Right lobe of liver (tissue), 6 donors: ENCODE measurements around the gene INS. TPM values are rescaled to one million over a fixed set of nuclear protein-coding genes. Genes with fewer than 3 reads are reported as not detected.

Experiments used
- ATAC-seq, 4 donors: fragments of 200-7000 bp; cut with Tn5 transposase; one replicate each; pipeline ENCODE4 v1.9.1; 2020; ENCODE audit warnings: mild to moderate bottlenecking in 4 of 4, moderate library complexity in 4 of 4
- DNase-seq, 3 donors: peaks; one replicate each; pipeline ENCODE4 v3.0.0-alpha.2; 2020
- H3K27ac ChIP-seq, 3 donors: fragments of 200-600 bp; one replicate each; pipeline ENCODE4 v1.8.0; 2022
- H3K27me3 ChIP-seq, 2 donors: fragments of 200-600 bp; one replicate each; pipeline ENCODE4 v1.8.0; 2022
- H3K36me3 ChIP-seq, 4 donors: fragments of 200-600 bp; sonication (generic) in 1 of 4; one replicate each; pipeline versions ENCODE4 v1.5.1 to v1.8.0; 2017 to 2022; ENCODE audit warnings: control low read depth in 1 of 4
- H3K4me1 ChIP-seq, 4 donors: fragments of 200-600 bp; sonication (generic) in 1 of 4; one replicate each; pipeline versions ENCODE4 v1.5.1 to v1.8.0; 2017 to 2022; ENCODE audit warnings: control low read depth in 1 of 4
- H3K4me3 ChIP-seq, 3 donors: fragments of 200-600 bp; one replicate each; pipeline ENCODE4 v1.8.0; 2022
- H3K9me3 ChIP-seq, 4 donors: fragments of 200-600 bp; sonication (generic) in 1 of 4; one replicate each; pipeline versions ENCODE4 v1.5.1 to v1.8.0; 2017 to 2022; ENCODE audit warnings: control low read depth in 1 of 4
- CTCF ChIP-seq, 4 donors: fragments of 200-600 bp in 3 of 4; fragments of 450-650 bp in 1 of 4; IDR thresholded peaks; one replicate each; pipeline versions ENCODE4 v1.5.1 to v1.8.0; 2016 to 2022; ENCODE audit warnings: antibody characterized with exemption in 4 of 4, mild to moderate bottlenecking in 2 of 4
- POLR2A ChIP-seq: fragments of 450-650 bp; IDR thresholded peaks from one replicate; pipeline ENCODE4 v1.6.1; 2017; ENCODE audit warnings: antibody characterized with exemption, mild to moderate bottlenecking
- WGBS: methylation state at CpG from one replicate; pipeline ENCODE4 v1.1.6; 2018; ENCODE audit warnings: low coverage, low lambda C conversion rate; ENCODE audit not compliant: insufficient coverage; ENCODE audit errors: missing lambda C conversion rate; 5-methylcytosine and 5-hydroxymethylcytosine counted together
- intact Hi-C, 2 donors: fragments of 100-400 bp; cut with DNase I; formaldehyde crosslinking; loops; one replicate each; pipeline versions ENCODE4 v1.11.2 to v1.14.1; 2022
- microRNA counts: library from miRNA; unstranded; fragments of <30 nt; microRNA quantifications from one replicate; lab custom pipeline; 2016
- microRNA-seq, 2 donors: library from miRNA; unstranded; fragments of <30 nt; microRNA quantifications; one replicate each; pipeline ENCODE4, GENCODE V29; 2019 to 2020
- small RNA-seq, 2 experiments: library from RNA; depleted of rRNA; stranded (forward); fragments of <200 nt; gene quantifications; one replicate each; pipeline ENCODE3, GENCODE V24; 2016
- total RNA-seq, 6 experiments: library from RNA; depleted of rRNA in 2 of 6; stranded (reverse); fragments of >200 nt in 2 of 6; fragmentation: NEBNext Ultra II Directional in 3 of 6; extraction: Animal tissue kit (Norgen Biotek cat#: 25700) in 3 of 6; gene quantifications; one replicate each; pipeline versions ENCODE4 v1.1.0 to v1.2.4, GENCODE V29; 2016 to 2023
- donor health status: DM: no; HTN: yes; CAD: no.
- donor health status: DM: no; HTN: no; CAD: no.
- donor health status: DM: no; HTN: no; CAD: no.
- donor health status: DM: no; HTN: yes; CAD: no.
- donor health status: DM: no; HTN: yes; CAD: no.

INS gene
- total RNA-seq, 6 experiments from 2014 or later = not detected

GRCh38 chr11:2110521-2110920 lies 50.5 kb downstream of the INS start:
- no peak overlapping the region for H3K27ac ChIP-seq
- intact Hi-C loops = no loop called here
- no peaks in the 10 kb centered on the region for H3K36me3 ChIP-seq
- H3K27me3 ChIP-seq = no peaks in the 10 kb centered on the region
- no peaks in the 10 kb centered on the region for H3K9me3 ChIP-seq
- DNase-seq = no peak
- TF ChIP-seq CTCF (IDR thresholded peaks at IDR 0.05) (no peak), POLR2A (no peak)
- 93% methylated on average over 7 of the region's 12 CpGs for WGBS
- H3K4me3 ChIP-seq = no peak overlapping the region
- H3K4me1 ChIP-seq = no peaks in the 10 kb centered on the region
- no peak for ATAC-seq

MicroRNAs within 50 kb of the gene (microRNA counts, 767-probe panel; counts per million panel counts)
- microRNA hsa-miR-483-3p (lab: Ali Mortazavi, UCI) = 237 counts per million
- 237 counts per million for microRNA hsa-miR-483-5p (lab: Ali Mortazavi, UCI)

Small RNA genes within 50 kb of the gene (microRNA-seq; reads per million reads assigned to microRNA genes)
- gene MIR4686 (34.1 to 56.9 reads per million in 2 donors), gene MIR483 (1,423 to 1,605 reads per million in 2 donors)

Small RNA genes within 50 kb of the gene (small RNA-seq; reads per million reads assigned to genes)
- gene MIR4686 (0 to 0.19 reads per million in 2 experiments), gene MIR483 (0.87 to 2.1 reads per million in 2 experiments)

Other genes with a start within 250 kb of the INS start
- 1 to 10 TPM in 1 of 6 experiments, under 1 TPM in 1, not detected in 4; 0.44 to 2.2 TPM for gene TNNT3, start 241.5 kb downstream of the INS start, total RNA-seq
- gene MRPL23, start 213.9 kb downstream of the INS start, total RNA-seq = 100 to 1,000 TPM in 1 of 6 experiments, 10 to 100 TPM in 5; 23.1 to 121 (median 36.4) TPM
- gene H19, start 163.4 kb downstream of the INS start, total RNA-seq = 100 to 1,000 TPM; 143 to 898 (median 229) TPM
- 100 to 1,000 TPM in 5 of 6 experiments, 10 to 100 TPM in 1; 86.6 to 289 (median 177) TPM for gene IGF2, start 21.8 kb downstream of the INS start, total RNA-seq
- gene TH, start 10.6 kb upstream of the INS start, total RNA-seq = under 1 TPM in 2 of 6 experiments, not detected in 4; 0.51 to 0.64 TPM
- gene ASCL2, start 109.4 kb upstream of the INS start, total RNA-seq = under 1 TPM; 0.42 to 0.81 (median 0.64) TPM
- under 1 TPM; 0.25 to 0.51 (median 0.39) TPM for gene C11orf21, start 140.7 kb upstream of the INS start, total RNA-seq
- 1 to 10 TPM in 1 of 6 experiments, under 1 TPM in 3, not detected in 2; 0.24 to 1.2 (median 0.63) TPM for gene TSPAN32, start 140.8 kb upstream of the INS start, total RNA-seq
- gene CD81, start 216.1 kb upstream of the INS start, total RNA-seq = 100 to 1,000 TPM; 433 to 721 (median 528) TPM
- gene TSSC4, start 239.5 kb upstream of the INS start, total RNA-seq = 10 to 100 TPM; 17.6 to 27.0 (median 19.5) TPM